Coronary artery (tissue), 2 donors: ENCODE data around the gene MYBPC1.
"Not testable (repeated sequence)": the region's sequence is repeated elsewhere in the genome, so short reads cannot be mapped to it uniquely, and the experiment has no call there.

Source experiments
- DNase-seq: peaks from one replicate; pipeline ENCODE4 v3.0.0-alpha.2; 2017; ENCODE audit warnings: low spot score
- H3K27ac ChIP-seq, 2 donors: fragments of 200-600 bp; sonication (generic); one replicate each; pipeline ENCODE4 v1.5.1; 2016 to 2019
- H3K4me3 ChIP-seq: fragments of 200-600 bp; sonication (generic); 2 replicates; pipeline ENCODE4 v1.5.1; 2016; ENCODE audit warnings: mild to moderate bottlenecking, moderate library complexity
- TF ChIP-seq, protein P1 (sequence below): fragments of 200-600 bp; sonication (generic); IDR thresholded peaks from one replicate; pipeline ENCODE4 v1.5.1; 2019; ENCODE audit warnings: antibody characterized with exemption

The MYBPC1 gene

GRCh38 chr12:101653030-101653429 is 58.3 kb downstream of the MYBPC1 start:
- H3K27ac ChIP-seq: no peak overlapping the region
- TF ChIP-seq, protein P1, sequence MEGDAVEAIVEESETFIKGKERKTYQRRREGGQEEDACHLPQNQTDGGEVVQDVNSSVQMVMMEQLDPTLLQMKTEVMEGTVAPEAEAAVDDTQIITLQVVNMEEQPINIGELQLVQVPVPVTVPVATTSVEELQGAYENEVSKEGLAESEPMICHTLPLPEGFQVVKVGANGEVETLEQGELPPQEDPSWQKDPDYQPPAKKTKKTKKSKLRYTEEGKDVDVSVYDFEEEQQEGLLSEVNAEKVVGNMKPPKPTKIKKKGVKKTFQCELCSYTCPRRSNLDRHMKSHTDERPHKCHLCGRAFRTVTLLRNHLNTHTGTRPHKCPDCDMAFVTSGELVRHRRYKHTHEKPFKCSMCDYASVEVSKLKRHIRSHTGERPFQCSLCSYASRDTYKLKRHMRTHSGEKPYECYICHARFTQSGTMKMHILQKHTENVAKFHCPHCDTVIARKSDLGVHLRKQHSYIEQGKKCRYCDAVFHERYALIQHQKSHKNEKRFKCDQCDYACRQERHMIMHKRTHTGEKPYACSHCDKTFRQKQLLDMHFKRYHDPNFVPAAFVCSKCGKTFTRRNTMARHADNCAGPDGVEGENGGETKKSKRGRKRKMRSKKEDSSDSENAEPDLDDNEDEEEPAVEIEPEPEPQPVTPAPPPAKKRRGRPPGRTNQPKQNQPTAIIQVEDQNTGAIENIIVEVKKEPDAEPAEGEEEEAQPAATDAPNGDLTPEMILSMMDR: no peak
- DNase-seq: no peak
- H3K4me3 ChIP-seq: no peak overlapping the region

DNA sequence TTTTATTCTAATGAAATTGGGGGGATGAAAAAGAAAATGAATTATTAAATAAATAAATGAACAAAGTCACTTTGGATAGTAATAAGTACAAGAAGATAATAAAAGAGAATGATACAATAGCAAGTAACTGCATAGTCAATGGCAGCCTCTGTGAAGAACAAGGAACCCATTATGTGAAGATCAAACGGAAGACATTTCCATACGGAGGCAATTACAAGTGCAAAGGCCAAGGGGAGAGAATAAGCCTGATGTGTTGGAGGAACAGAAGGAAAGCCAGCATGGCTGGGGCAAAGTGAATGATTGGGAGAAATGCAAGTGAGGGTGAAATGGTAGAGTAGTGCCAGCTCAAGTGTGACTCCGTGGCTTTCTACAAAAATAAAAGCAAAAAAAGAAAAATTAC is 58.7 kb downstream of the MYBPC1 start:
- H3K4me3 ChIP-seq: no peak overlapping the region
- TF ChIP-seq, protein P1: no peak
- no peak for DNase-seq
- H3K27ac ChIP-seq: no peak overlapping the region

DNA sequence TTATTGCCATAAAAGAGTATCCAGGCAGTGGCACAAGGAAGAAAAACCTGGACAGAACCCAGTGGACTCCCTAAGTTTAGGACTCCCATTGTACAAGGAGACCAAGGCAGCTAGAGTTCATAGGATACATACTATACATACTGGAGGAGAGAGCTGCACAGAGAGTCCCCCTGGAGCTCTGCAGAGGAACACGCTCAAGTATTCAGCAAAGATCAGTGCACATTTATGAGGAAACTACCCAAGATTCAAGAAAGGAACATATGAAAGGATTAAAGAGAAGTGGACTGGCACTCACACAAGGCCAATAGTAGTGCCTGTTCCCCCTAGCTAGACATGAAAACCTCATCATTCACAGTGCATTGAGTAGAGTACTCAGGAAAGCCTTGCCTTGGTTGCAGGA is 59.7 kb downstream of the MYBPC1 start:
- TF ChIP-seq, protein P1: no peak
- H3K4me3 ChIP-seq: no peak overlapping the region
- H3K27ac ChIP-seq: no peak overlapping the region
- DNase-seq: no peak

- H3K27ac ChIP-seq: no peak overlapping the region
- no peak for DNase-seq
- TF ChIP-seq, protein P1: no peak
- H3K4me3 ChIP-seq: no peak overlapping the region
Measured at GRCh38 chr12:101655393-101655792, 60.6 kb downstream of the MYBPC1 start.

GRCh38 chr12:101660662-101661061 is 65.9 kb downstream of the MYBPC1 start:
- DNase-seq, H3K27ac ChIP-seq, H3K4me3 ChIP-seq: not testable (repeated sequence)

- TF ChIP-seq, protein P1: no peak
- no peak overlapping the region for H3K4me3 ChIP-seq
- H3K27ac ChIP-seq: no peak overlapping the region
- DNase-seq: no peak
Measured at GRCh38 chr12:101663298-101663697, 68.5 kb downstream of the MYBPC1 start.

- Histone ChIP-seq H3K27ac (no peak overlapping the region), H3K4me3 (no peak overlapping the region)
- no peak for DNase-seq
- TF ChIP-seq, protein P1: no peak
Measured at GRCh38 chr12:101664992-101665391, 70.2 kb downstream of the MYBPC1 start.
